B cell (primary cell): ENCODE results near the gene CAMKK2.

Experiments
- CTCF ChIP-seq: fragments of 200-600 bp; IDR thresholded peaks from one replicate; pipeline ENCODE4 v1.8.0; 2022; ENCODE audit warnings: antibody characterized with exemption, mild to moderate bottlenecking
- EZH2 ChIP-seq: IDR thresholded peaks from 2 replicates; pipeline ENCODE4 v1.6.1; 2012; ENCODE audit warnings: borderline replicate concordance, low read depth, mild to moderate bottlenecking, moderate library complexity, low read length; ENCODE audit not compliant: insufficient read depth, poor library complexity, severe bottlenecking

- no peak for TF ChIP-seq CTCF
- no peak for TF ChIP-seq EZH2
Measured at GRCh38 chr12:121217761-121218160, 78.7 kb downstream of the CAMKK2 start.
